K562 treated with DMSO at 1 percent for 4 hours (cell line): ENCODE results near the gene CISH. TPM values are rescaled to one million over a fixed set of nuclear protein-coding genes. Genes with fewer than 3 reads are reported as not detected.

Source experiments
- total RNA-seq: library from RNA; unstranded; fragments of 300-600 nt; gene quantifications from 2 replicates; pipeline ENCODE4 v1.2.3, GENCODE V29; 2022; ENCODE audit not compliant: insufficient read depth

The CISH gene, protein sequence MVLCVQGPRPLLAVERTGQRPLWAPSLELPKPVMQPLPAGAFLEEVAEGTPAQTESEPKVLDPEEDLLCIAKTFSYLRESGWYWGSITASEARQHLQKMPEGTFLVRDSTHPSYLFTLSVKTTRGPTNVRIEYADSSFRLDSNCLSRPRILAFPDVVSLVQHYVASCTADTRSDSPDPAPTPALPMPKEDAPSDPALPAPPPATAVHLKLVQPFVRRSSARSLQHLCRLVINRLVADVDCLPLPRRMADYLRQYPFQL
- 81.2 and 84.1 TPM in 2 replicates for total RNA-seq

GRCh38 chr3:50611464-50612233 is at the start of gene CISH:
Gene CISH (minus strand): TSS chr3:50611774. CDS start chr3:50611650, 124 bp downstream.

DNA sequence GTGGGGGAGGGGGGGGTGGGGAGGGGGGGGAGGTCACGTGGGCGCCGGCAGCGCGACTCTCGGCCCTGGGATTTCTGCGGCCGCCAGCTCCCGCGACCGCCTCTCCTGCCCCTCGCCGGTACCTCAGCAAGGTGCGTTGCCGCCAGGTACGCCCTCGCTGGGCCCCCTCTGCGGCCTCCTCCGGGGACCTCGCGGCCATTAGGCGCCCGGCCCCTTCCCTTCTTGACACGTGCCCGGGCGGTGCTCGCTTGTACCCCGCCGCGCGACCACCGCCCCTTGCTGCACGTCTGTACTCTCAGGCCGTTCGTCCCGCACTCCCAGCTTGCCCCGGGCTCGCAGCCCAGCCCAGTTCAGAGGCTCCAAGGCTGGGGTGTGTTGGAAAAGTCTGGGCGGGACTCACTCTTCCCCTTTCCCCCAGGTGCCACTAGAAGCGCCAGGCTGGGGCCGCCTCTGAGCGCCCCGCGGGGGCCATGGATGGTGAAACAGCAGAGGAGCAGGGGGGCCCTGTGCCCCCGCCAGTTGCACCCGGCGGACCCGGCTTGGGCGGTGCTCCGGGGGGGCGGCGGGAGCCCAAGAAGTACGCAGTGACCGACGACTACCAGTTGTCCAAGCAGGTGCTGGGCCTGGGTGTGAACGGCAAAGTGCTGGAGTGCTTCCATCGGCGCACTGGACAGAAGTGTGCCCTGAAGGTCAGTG is 5.7 kb upstream of the CISH start, which contains the start of gene MAPKAPK3:
Gene MAPKAPK3 (plus strand): TSS at position 56 of the 696 bp plus-strand sequence. CDS start 415 bp downstream, at position 471.

DNA sequence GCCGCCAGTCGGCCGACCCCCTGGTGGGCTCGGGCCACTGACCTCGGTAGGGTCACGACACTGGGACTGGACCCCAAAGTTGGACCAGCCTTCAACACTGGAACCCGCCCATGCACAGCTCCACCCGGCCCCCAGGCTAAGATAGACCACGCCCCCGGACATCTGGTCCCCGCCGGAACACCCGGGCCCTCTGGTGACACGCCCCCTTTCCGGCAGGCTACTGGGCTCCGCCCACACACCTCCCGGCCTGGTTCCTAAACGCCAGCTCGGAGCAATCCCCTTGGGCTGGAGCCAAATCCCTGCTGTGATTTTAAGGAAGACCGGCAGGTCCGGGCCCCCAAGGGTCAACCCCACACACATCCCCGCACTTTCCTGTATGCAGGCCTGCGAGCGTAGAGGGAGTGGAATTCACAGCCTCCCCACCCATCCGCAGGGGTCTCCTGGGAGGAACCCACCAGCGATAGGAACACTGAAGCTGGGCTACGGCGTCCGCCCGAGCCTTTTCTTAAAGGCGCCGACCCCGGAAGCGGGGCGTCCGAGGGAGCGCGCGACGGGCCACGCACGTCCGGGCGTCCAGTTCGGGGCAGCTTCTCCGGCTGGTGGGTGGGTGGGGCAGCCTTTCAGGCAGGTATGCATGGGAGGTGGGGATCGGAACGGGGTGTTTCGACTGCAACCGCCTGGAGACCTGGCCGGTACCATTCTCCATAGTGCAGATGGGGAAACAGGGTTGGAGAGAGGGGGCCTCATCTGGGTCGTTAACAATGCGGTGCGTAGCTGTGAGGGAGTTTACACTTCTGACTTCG is 42.4 kb downstream of the CISH start, which contains the start of gene HEMK1:
Gene HEMK1 (plus strand): TSS at position 576 of the 803 bp plus-strand sequence. CDS start 1,583 bp downstream, outside the sequence.

GRCh38 chr3:50567386-50568167 is 44.0 kb downstream of the CISH start, which contains the start of gene C3orf18:
Gene C3orf18 (minus strand): TSS chr3:50567747. CDS start chr3:50565699, 2,048 bp downstream.

Other genes starting within 250 kb of the CISH start
- 0.35 TPM in 1 of 2 replicates, not detected in the other for gene CACNA2D2, start 108.1 kb downstream of the CISH start, total RNA-seq
- 2.2 and 7.2 TPM in 2 replicates for gene C3orf18, start 44.0 kb downstream of the CISH start, total RNA-seq
- 8.9 and 10.4 TPM in 2 replicates for gene HEMK1, start 42.3 kb downstream of the CISH start, total RNA-seq
- gene MAPKAPK3, start 5.4 kb upstream of the CISH start, total RNA-seq: 43.7 and 44.8 TPM in 2 replicates
- gene DOCK3, start 63.2 kb upstream of the CISH start, total RNA-seq: 0.06 TPM in 1 of 2 replicates, not detected in the other